GM19023 (cell line): ENCODE measurements around the gene MIP.
"Not testable (repeated sequence)": the region's sequence is repeated elsewhere in the genome, so short reads cannot be mapped to it uniquely, and the experiment has no call there.

Experiments used
- ATAC-seq: cut with Tn5 transposase; IDR thresholded peaks from one replicate; pipeline ENCODE4 v1.9.1; 2021; ENCODE audit warnings: mild to moderate bottlenecking, moderate library complexity; ENCODE audit not compliant: unreplicated experiment

The MIP gene

DNA sequence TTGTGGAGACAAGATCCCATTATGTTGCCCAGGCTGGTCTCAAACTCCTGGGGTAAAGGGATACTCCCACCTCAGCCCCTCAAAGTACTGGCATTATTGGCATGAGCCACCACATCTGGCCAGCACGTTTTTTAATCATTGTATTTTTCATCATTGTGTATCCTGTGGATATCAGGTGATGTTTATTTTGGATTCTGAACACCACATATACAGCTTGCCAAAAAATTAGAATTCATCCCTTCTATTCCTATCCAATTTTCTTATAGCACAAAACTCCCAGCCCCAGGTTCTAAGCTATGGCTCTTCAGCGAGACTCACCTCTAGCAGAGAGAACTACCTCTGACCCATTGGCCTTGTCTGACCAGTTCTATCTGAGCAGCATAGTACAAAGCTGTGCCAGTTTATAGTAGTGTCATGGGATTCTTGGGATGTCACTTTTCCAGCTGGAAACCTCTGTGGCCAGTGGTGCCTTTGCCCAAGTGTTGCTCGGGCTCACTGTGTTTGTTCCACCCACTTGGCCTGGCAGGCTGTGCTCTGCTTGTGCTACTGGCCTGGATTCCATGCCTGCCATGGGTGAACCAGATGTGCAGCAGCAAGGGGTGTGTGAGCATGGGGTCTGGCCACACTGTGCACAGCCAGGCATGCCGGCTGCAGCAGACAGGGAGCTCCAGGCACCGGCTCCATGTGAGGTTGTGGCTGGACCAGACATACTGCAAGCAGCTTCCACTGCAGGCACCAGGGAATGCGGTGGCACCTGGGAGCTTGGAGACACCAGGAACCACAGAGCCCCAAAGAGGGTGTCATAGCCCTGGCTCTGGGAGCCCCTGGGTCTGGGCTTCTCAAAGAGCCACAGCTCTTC lies 42.4 kb downstream of the MIP start:
- no peak for ATAC-seq

DNA sequence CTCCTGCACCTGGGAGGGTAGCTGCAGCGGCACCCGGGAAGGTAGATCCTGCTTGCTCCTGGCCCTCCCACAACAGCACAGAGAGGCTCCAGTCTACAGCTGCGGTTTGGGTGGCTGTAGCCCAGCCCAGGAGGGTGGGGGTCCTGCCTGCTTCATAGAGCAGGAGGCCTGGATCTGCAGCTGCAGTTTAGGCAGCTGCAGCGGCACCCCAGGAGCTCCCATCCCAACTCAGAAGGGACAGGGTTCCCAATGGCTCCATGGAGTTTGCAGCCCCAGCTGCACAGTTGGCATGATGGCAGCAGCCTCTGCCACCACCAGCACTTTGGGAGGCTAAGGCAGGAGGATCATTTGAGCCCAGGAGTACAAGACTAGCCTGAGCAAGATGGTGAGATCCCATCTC lies 43.7 kb downstream of the MIP start:
- ATAC-seq = no peak

DNA sequence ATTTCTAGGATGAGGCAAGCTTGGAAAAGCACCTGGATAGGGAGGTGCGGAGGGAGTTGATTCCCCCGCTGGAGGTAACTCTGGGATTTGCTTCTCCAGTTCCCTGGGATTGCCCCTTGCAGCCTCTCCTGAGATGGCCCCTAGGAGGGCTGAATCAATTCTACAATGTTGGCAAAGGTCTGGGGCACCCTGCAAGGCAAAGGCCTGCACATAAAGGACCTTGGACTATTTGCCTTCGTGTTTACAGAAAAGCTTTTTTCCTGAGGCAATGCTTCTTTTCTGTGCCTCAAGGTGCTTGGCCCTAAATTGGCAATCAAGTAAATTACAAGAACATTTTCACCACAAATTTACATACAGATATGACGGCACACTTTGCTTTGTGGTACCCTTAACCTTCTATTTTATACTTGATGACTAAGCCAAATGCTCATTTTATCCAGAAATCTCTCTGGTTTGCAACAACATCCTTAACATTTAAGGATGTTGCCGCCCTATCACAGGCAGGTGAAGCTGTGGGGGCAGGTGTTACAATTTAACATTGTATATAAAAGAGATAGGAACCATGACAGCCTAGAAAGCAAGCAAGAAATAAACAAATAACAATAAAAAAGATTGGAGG lies 45.5 kb downstream of the MIP start:
- ATAC-seq = no peak

DNA sequence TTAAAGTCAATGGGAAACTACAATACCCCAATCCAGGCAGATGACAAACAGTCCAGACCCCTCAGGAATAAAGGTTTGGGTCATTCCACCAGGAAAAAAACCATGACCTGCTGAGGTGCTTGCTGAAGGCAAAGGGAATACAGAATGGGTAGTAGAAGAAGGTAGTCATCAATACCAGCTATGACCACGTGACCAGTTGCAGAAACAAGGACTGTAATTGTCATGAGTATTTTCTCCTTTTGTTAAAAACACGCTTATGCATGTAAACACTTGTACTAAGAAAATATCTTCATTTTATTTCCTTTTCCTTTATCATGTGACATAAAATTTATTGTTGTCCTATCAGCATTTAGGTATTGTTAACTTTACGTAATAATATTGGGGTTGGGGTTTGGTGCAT lies 50.2 kb downstream of the MIP start:
- ATAC-seq = not testable (repeated sequence)

DNA sequence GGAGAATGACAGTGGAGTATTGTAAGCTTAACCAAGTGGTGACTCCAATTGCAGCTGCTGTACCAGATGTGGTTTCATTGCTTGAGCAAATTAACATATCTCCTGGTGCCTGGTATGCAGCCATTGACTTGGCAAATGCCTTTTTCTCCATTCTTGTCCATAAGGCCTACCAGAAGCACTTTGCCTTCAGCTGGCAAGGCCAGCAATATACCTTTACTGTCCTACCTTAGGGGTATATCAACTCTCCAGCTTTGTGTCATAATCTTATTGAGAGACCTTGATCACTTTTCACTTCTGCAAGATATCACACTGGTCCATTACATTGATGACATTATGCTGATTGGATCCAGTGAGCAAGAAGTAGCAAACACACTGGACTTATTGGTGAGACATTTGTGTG lies 52.8 kb downstream of the MIP start:
- not testable (repeated sequence) for ATAC-seq

DNA sequence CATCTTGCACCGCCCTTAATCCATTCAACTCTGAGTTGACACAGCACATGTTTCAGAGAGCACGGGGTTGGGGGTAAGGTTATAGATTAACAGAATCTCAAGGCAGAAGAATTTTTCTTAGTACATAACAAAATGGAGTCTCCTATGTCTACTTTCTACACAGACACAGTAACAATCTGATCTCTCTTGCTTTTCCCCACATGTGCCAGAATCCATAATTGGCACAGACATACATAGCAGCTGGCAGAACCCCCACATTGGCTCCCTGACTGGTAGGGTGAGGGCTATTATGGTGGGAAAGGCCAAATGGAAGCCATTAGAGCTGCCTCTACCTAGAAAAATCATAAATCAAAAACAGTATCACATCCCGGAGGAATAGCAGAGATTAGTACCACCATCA lies 53.3 kb downstream of the MIP start:
- ATAC-seq = not testable (repeated sequence)
